SU-DHL-6 (cell line): ENCODE results near the gene IFNL2.

ENCODE experiments used
- CTCF ChIP-seq: fragments of 200-600 bp; sonication (generic); IDR thresholded peaks from one replicate; pipeline ENCODE4 v1.5.1; 2017; ENCODE audit warnings: antibody characterized with exemption, mild to moderate bottlenecking, low read length, moderate library complexity; ENCODE audit not compliant: insufficient read depth, poor library complexity, severe bottlenecking
- EZH2phosphoT487 ChIP-seq: fragments of 200-600 bp; sonication (generic), shearing (Covaris generic); conservative IDR thresholded peaks from 2 replicates; pipeline ENCODE4 v1.6.1; 2018; ENCODE audit warnings: mild to moderate bottlenecking, antibody characterized with exemption, low read length, moderate library complexity, mixed read lengths

- no peak for TF ChIP-seq CTCF
- TF ChIP-seq EZH2phosphoT487, result no peak
Observed at GRCh38 chr19:39310558-39311311, 42.5 kb downstream of the IFNL2 start.
